GM19397 (cell line): ENCODE data around the gene DNTT.

Experiments
- ATAC-seq: cut with Tn5 transposase; IDR thresholded peaks from one replicate; pipeline ENCODE4 v1.9.1; 2021; ENCODE audit warnings: mild to moderate bottlenecking, moderate library complexity; ENCODE audit not compliant: unreplicated experiment

Gene DNTT

GRCh38 chr10:96339956-96340904, 36.0 kb downstream of the DNTT start:
- no peak for ATAC-seq

DNA sequence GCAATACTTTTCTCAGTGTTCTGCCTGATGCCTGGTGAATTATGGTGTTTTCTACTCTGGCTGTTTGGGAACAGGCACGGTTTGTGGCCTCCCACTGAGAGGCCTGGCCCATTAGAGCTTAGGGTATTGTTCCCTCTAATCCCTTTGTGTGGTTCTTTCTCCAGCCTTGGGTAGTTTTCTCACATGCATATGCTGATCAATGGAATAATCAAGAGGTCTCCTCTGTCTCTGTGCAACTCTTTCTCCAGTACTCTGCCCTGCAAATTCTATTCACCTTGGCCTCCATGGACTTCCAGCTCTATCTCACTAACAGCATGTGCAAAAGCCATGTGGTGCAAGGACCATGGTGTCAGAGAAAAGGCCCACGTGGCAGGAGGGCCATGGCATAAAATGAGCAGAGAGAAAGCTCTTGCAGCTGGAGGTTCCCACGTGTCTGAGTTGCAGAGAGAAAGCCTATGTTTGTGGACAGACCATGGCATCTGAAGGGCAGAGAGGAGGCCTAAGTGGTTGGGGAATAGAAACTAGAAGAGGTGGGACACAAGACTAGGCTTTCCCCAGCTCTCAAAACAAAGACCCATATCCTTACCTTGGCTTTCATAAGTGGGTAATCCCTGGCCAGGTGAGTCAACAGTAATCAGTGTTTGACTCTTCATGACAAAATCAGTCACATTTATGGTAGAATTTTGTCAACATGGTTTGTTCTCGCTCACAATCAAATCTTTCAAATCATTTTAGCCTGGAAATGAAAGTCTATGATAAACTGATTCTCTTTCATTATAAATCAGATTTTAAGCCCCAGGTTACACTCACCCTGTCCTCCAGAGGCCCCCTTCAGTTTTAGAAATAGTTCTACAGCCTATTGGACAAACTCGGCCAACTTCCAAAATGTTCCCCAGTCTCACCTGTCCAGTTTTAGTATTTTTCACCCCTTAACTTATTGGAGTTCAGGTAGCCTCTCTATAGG, 37.3 kb downstream of the DNTT start:
- ATAC-seq: no peak

- no peak for ATAC-seq
Measured at GRCh38 chr10:96342402-96342801, 38.2 kb downstream of the DNTT start.

- no peak for ATAC-seq
Measured at GRCh38 chr10:96344178-96344577, 39.9 kb downstream of the DNTT start.

DNA sequence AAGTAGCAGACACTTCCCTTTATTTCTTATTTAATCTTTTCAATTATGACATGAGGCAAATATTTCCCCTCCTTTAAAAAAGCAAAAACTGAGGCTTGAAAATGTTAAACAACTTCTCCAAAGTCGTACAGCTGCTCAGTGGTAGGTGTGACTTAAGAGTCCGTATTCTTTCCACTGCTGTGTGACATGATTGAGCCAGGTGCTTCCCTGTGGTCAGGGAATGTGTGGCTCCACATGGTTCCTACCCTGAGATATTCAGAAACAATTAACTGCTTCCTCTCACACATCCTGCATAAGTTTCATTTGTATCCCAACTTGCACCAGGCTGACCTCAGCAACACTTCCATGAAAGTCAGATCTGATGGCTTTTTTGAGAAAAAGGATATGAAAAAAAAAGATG, 41.0 kb downstream of the DNTT start:
- no peak for ATAC-seq

DNA sequence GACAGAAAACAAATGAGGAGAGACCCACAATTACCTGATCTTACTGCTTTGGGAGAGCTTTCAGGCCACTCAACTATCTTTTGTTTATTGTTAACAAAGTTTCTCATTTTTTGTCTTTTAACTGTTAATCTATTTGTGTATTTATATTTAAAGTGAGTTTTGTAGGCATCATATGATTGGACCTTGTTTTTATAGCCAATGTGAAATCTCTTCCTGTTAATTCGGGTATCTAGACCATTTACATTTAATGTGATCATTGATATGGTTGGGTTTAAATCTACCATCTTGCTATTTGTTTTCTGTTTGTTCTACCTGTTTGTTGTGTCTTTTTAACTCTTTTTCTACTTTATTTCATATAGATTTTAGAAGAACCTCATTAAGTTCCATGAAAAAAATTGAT, 42.1 kb downstream of the DNTT start:
- no peak for ATAC-seq

DNA sequence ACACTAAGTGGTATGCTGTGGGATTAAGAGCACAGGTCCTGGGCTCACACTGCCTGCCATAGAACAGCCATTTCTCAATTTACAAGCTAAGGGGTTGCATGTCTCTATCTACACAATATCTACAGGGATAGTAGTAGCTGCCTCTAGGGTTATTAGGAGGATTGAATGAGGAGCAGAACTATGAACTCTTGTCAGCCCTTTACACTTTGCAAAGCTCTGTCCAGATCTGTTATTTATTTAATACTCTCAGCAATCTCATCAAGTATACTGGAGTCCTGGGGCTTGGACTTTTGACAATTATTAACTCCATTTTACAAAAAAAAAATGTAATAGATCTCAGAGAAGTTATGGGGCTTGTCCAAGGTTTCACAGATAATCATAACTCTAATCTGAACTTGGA, 47.8 kb downstream of the DNTT start:
- no peak for ATAC-seq

DNA sequence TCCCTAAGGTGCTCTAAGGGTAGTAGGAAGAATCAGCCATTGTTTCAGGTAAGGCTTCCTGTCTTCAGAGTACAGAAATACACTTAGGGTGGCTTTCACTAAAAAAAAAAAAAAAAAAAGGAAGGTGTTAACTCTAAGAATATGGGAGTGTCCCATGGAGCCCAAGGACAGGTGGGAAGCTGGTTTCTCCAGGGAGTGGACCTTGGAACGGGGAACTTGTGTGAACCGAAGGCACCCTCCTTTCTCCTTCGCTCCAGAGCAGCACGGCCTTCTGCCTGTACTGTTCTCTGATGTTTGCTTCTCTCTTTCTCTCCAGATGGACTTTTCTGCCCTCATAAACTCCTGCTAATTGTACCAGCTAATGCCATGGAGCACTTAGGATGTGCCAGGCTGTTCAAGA, 48.3 kb downstream of the DNTT start:
- ATAC-seq: no peak

- no peak for ATAC-seq
Measured at GRCh38 chr10:96357038-96357620, 52.9 kb downstream of the DNTT start.

DNA sequence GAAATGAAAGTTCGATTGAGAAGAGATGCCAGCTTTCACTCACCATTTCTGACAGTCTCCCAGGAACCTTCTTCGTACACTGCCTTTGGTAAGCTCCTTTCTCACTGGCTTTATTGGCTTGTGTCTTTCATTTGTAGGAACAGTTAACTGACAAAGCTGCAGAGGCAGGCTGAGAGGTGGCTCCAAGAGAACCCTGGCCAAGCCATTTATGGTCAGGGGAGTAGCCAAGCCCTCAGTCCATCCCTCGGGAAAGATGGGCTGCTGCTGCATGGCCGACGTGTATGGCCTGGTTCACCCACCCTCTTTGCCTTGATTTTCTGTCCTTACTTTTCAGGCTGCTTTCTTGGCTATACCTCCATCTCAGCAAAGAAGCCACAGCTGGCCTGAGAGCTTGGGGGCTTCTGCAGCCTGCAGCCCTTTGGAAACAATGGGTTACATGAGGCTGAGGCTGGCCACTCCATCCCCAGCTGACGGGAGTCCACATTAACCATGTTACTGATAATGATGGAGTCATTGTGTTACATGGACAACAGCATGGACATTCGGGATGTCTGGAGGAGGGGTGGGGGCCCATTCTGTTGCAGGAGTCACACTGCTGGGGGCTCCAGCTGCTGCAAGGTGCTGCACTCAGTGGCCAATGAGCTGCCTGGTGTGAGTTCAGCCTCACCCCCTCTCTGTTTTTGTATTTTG, 54.8 kb downstream of the DNTT start, which contains the start of gene OPALIN:
Gene OPALIN (minus strand): TSS at position 152 of the 690 bp plus-strand sequence. CDS start 106 bp downstream, at position 46.
- no peak for ATAC-seq

- no peak for ATAC-seq
Measured at GRCh38 chr10:96359616-96360015, 55.4 kb downstream of the DNTT start.

DNA sequence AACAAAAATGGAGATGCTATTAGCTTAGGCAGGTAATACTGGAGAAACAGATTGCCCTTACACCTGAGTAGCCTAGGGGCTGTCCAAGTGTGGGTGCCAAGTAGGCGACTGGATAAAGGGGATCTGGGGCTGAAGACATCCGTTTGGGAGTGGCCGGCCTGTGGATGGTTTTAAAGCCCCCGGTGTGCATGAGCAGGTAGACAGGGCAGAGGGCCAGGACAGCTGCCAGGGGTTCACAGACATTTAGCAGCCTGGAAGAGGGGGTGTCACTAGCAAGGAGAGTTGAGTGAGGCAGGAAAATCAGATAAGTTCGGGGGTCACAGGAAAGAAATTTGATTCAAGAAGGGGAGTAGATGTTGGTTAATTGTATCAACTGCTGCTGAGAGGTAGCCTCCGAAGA, 56.1 kb downstream of the DNTT start:
- no peak for ATAC-seq

GRCh38 chr10:96360766-96361165, 56.5 kb downstream of the DNTT start:
- no peak for ATAC-seq

- ATAC-seq: no peak
Measured at GRCh38 chr10:96365571-96365970, 61.3 kb downstream of the DNTT start.

GRCh38 chr10:96366508-96366907, 62.3 kb downstream of the DNTT start:
- ATAC-seq: no peak

DNA sequence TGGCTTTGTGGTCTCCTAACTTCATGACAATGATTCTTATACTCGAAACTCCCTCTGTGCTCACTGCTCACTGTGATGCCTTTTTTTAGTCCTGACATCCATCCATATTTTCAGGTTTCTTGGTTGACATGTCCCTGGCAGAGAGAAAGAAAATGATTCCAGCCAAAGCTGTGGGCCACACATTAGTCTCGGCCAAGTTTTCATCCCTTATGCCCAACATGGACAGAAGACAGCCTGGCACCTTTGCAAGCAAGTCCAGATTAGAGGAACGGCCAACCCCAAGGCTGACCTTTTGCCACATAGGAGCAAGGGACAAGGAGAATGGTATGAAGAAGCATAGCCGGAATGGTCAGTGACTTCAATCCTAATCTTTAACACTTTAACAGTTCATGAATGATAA, 63.2 kb downstream of the DNTT start:
- no peak for ATAC-seq

- no peak for ATAC-seq
Measured at GRCh38 chr10:96368971-96369370, 64.7 kb downstream of the DNTT start.

DNA sequence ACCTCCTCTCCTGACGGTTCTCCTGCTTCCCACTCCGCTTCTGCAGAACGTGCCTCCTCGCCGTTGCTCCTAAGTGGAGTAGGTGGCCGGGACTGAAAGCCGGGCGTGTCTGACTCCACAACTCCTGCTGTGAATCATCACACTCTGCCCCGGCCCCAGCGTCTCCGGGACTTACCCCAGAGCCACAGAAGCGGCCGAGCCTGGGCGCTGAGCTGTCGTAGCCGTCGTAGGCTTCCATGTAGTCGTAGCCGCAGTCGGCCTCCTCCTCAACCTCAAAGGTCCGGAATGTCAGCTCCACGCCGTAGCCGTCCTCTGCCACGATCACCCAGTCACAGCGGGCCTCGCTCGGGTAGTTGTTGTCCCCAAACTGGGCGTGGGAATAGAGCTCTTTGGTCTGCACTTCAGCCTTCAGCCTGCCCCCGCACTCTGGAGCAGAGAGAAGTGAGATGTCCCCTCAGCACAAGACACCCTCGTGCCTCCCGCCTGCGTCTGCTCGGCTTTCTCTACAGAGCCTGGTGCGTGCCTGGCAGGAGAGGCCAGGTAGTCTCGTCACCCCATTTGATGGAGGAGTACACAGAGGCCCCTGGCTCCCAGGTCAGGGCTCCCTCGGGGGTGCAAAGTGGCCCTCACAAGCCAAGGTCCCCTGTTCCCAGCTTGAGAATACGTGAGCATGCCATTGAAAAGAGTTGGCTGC, 65.8 kb downstream of the DNTT start:
- no peak for ATAC-seq

DNA sequence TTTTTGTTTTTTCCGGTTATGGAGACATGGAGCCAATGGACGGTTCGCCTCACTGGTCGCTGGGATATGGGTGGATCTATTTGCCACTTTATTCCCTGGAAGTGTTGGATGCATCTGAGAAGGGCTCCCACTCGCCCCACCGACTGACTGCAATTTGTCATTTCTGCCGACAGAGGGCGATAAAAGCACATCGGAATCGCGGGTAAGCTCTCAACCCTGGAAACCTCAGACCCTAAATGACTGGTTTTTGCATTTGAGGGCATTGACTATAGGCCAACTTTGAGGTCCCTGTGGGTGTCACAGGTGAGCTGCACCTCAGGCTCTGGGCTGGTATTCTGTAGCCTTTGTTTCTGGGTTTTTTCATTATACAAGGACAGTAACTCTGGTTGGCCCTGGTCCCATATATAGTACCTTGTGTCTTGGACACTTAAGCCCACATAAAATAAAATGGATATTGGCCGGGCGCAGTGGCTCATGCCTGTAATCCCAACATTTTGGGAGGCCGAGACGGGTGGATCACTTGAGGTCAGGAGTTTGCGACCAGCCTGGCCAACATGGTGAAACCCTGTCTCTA, 66.4 kb downstream of the DNTT start:
- ATAC-seq: no peak

GRCh38 chr10:96371356-96371755, 67.1 kb downstream of the DNTT start:
- ATAC-seq: no peak
